ENCODE data around the gene KCNJ12. TPM values are rescaled to one million over a fixed set of nuclear protein-coding genes. Genes with fewer than 3 reads are reported as not detected.
"Not testable (repeated sequence)": the region's sequence is repeated elsewhere in the genome, so short reads cannot be mapped to it uniquely, and the experiment has no call there.

The KCNJ12 gene
- total and polyA plus RNA-seq, 2 of the 4 experiments (the other 2 are of a cell fraction), result under 0.01 to 0.10 TPM

- H2BK120ac ChIP-seq (ENCODE audit: low read depth, low read length); H3K9me1 ChIP-seq (ENCODE audit: insufficient read depth, low read length); H3K27ac ChIP-seq (ENCODE audit: insufficient read depth, low read length); H3K23ac ChIP-seq (ENCODE audit: low read depth, low read length); H2BK20ac ChIP-seq (ENCODE audit: low read depth, low read length); H3K14ac ChIP-seq (replicated peaks; ENCODE audit: low read depth, low read length); H2BK15ac ChIP-seq (ENCODE audit: low read depth, low read length); H2BK5ac ChIP-seq (ENCODE audit: low read depth, low read length, poor library complexity, severe bottlenecking); H3K36me3 ChIP-seq (ENCODE audit: control insufficient read depth, insufficient read depth, low read length); POLR2A ChIA-PET (ENCODE audit: unreplicated experiment); BruUV-seq (replicated peaks); H3K27me3 ChIP-seq (ENCODE audit: control insufficient read depth, insufficient read depth, low read length); H4K8ac ChIP-seq (ENCODE audit: low read depth in 2 of 2, low read length in 2 of 2); H2AK5ac ChIP-seq (ENCODE audit: low read depth, low read length); H4K91ac ChIP-seq (ENCODE audit: insufficient read depth, low read depth, low read length); H4K5ac ChIP-seq (ENCODE audit: low read depth, low read length); H3K4me1 ChIP-seq (ENCODE audit: control insufficient read depth, insufficient read depth, low read length); dilution Hi-C loops (cut with HindIII; ENCODE audit: low sequenced_read_pairs, unreplicated experiment); in situ Hi-C loops (cut with MboI; ENCODE audit: low sequenced_read_pairs); ATAC-seq (ENCODE audit: low read depth); H3K9me3 ChIP-seq (ENCODE audit: control insufficient read depth, insufficient read depth, low read length); H3K18ac ChIP-seq (ENCODE audit: low read depth, low read length); H3K4ac ChIP-seq (ENCODE audit: low read depth, low read length); CTCF ChIA-PET; H3K79me1 ChIP-seq (ENCODE audit: low read depth in 1 of 2, low read length in 2 of 2); H2AFZ ChIP-seq (replicated peaks; ENCODE audit: low read length, poor library complexity); DNase-seq; H3K56ac ChIP-seq (ENCODE audit: extremely low read depth, insufficient read depth, low read length); H3K4me2 ChIP-seq (ENCODE audit: low read depth, low read length); H4K20me1 ChIP-seq (ENCODE audit: insufficient read depth, low read length); intact Hi-C loops (cut with micrococcal nuclease); H2AK9ac ChIP-seq (replicated peaks; ENCODE audit: low read depth, low read length, poor library complexity); H3K9ac ChIP-seq (ENCODE audit: low read depth, low read length); H3K4me3 ChIP-seq (ENCODE audit: insufficient read depth, low read depth, low read length): not testable (repeated sequence)
- WGBS, 2 experiments (ENCODE audit: extremely low coverage in 2 of 2, insufficient read length in 1 of 2), result no CpG with 5 or more reads among the region's 11 CpGs
Observed at GRCh38 chr17:21343061-21343949, 32.9 kb upstream of the KCNJ12 start.

DNA sequence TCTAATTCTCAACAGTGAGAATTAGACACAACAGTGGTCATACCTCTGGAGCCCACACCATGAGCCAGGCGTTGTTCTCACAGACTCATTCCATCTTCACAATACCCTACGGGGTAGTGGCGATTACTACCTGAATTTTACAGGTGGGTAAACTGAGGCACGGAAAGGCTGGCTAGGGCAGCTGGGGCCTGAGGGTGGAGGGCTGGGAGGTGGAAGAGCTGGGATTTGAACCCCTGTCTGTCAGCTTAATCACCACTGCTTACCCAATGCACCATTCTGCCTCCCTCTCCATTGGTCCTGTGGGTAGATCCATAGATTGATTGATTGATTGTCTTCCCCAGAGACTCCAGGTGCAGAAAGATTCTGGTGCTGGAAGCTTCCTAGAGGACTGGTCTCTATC, 31.4 kb upstream of the KCNJ12 start:
- no CpG with 5 or more reads among the region's 4 CpGs for WGBS, 2 experiments (ENCODE audit: extremely low coverage in 2 of 2, insufficient read length in 1 of 2)
- H3K23ac ChIP-seq (ENCODE audit: low read depth, low read length); H3K18ac ChIP-seq (ENCODE audit: low read depth, low read length); H3K4me2 ChIP-seq (ENCODE audit: low read depth, low read length); CTCF ChIA-PET; H2BK5ac ChIP-seq (ENCODE audit: low read depth, low read length, poor library complexity, severe bottlenecking); dilution Hi-C loops (cut with HindIII; ENCODE audit: low sequenced_read_pairs, unreplicated experiment); BruUV-seq (replicated peaks); H3K14ac ChIP-seq (replicated peaks; ENCODE audit: low read depth, low read length); POLR2A ChIA-PET (ENCODE audit: unreplicated experiment); H2BK20ac ChIP-seq (ENCODE audit: low read depth, low read length); H3K27me3 ChIP-seq (ENCODE audit: control insufficient read depth, insufficient read depth, low read length); H2BK120ac ChIP-seq (ENCODE audit: low read depth, low read length); H3K9ac ChIP-seq (ENCODE audit: low read depth, low read length); H2AK5ac ChIP-seq (ENCODE audit: low read depth, low read length); H4K5ac ChIP-seq (ENCODE audit: low read depth, low read length); H4K20me1 ChIP-seq (ENCODE audit: insufficient read depth, low read length); H3K56ac ChIP-seq (ENCODE audit: extremely low read depth, insufficient read depth, low read length); H4K8ac ChIP-seq (ENCODE audit: low read depth in 2 of 2, low read length in 2 of 2); H2AK9ac ChIP-seq (replicated peaks; ENCODE audit: low read depth, low read length, poor library complexity); H2BK15ac ChIP-seq (ENCODE audit: low read depth, low read length); DNase-seq; ATAC-seq (ENCODE audit: low read depth); H3K27ac ChIP-seq (ENCODE audit: insufficient read depth, low read length); H3K4me3 ChIP-seq (ENCODE audit: insufficient read depth, low read depth, low read length); H3K9me3 ChIP-seq (ENCODE audit: control insufficient read depth, insufficient read depth, low read length); H2AFZ ChIP-seq (replicated peaks; ENCODE audit: low read length, poor library complexity); H3K79me1 ChIP-seq (ENCODE audit: low read depth in 1 of 2, low read length in 2 of 2); H3K4me1 ChIP-seq (ENCODE audit: control insufficient read depth, insufficient read depth, low read length); in situ Hi-C loops (cut with MboI; ENCODE audit: low sequenced_read_pairs); H3K9me1 ChIP-seq (ENCODE audit: insufficient read depth, low read length); H3K4ac ChIP-seq (ENCODE audit: low read depth, low read length); H4K91ac ChIP-seq (ENCODE audit: insufficient read depth, low read depth, low read length); intact Hi-C loops (cut with micrococcal nuclease); H3K36me3 ChIP-seq (ENCODE audit: control insufficient read depth, insufficient read depth, low read length): not testable (repeated sequence)
